K562 (cell line): ENCODE results near the gene NOL4L. TPM values are rescaled to one million over a fixed set of nuclear protein-coding genes. Genes with fewer than 3 reads are reported as not detected.

Experiments used
- ATAC-seq: fragments of 200-7000 bp; cut with Tn5 transposase; 3 replicates; pipeline ENCODE4 v1.9.1; 2020; ENCODE audit warnings: moderate library complexity
- BruUV-seq: library from RNA; stranded (reverse); fragments of 400-500 nt; replicated peaks from 2 replicates; lab custom pipeline; 2021; lab: Mats Ljungman, UMichigan
- CTCF ChIA-PET: fragments of 300-600 bp; formaldehyde crosslinking; extraction: SDS; loops from one replicate; lab custom pipeline; 2021; ENCODE audit warnings: low intra/inter-chr PET ratio; lab: Yijun Ruan, JAX
- POLR2A ChIA-PET: fragments of 300-600, 350-650 bp; sonication (Branson Sonifier 250); formaldehyde crosslinking; extraction: SDS; loops from one replicate; lab custom pipeline; 2021; ENCODE audit warnings: antibody characterized with exemption, inconsistent platforms; lab: Yijun Ruan, JAX
- DNase-seq, 4 experiments: peaks; one replicate each; pipeline versions ENCODE4 v3.0.0 to v3.0.0-alpha.2; 2011 to 2018; ENCODE audit warnings: low spot score in 3 of 4, mixed read lengths in 3 of 4; ENCODE audit errors: extremely low read depth in 1 of 4
- FAIRE-seq: peaks from 2 replicates; lab custom pipeline; 2011; peaks lifted over from hg19 to GRCh38; lab: Jason Lieb, UNC
- H2AFZ ChIP-seq: 2 replicates; pipeline ENCODE4 v1.6.0; 2011; ENCODE audit warnings: low read depth, low read length, control low read depth, inconsistent platforms
- H3K27ac ChIP-seq: fragments of 200-600 bp; 3 replicates; pipeline ENCODE4 v1.8.0; 2011; ENCODE audit warnings: low read depth, mild to moderate bottlenecking, control low read depth, inconsistent platforms, low read length, moderate library complexity, mixed read lengths; ENCODE audit errors: extremely low read depth
- H3K27me3 ChIP-seq, 2 experiments: fragments of 300-600 bp in 1 of 2; 2 replicates in 1 of 2; 3 replicates in 1 of 2; pipeline versions ENCODE4 v1.6.0 to v1.8.0; 2011; ENCODE audit warnings: inconsistent platforms in 2 of 2, low read length in 2 of 2, mild to moderate bottlenecking in 1 of 2, mixed read lengths in 1 of 2, moderate library complexity in 1 of 2; ENCODE audit not compliant: control insufficient read depth in 2 of 2, insufficient read depth in 2 of 2
- H3K36me3 ChIP-seq: fragments of 300-600 bp; 3 replicates; pipeline ENCODE4 v1.8.0; 2011; ENCODE audit warnings: mild to moderate bottlenecking, low read length, inconsistent platforms; ENCODE audit not compliant: control insufficient read depth, insufficient read depth
- H3K4me1 ChIP-seq, 2 experiments: fragments of 200-600 bp in 1 of 2; replicated peaks in 1 of 2; 2 replicates in 1 of 2; 3 replicates in 1 of 2; pipeline versions ENCODE4 v1.5.1 to v1.8.0; 2011; ENCODE audit warnings: inconsistent platforms in 2 of 2, low read length in 2 of 2, mild to moderate bottlenecking in 1 of 2, mixed read lengths in 1 of 2, moderate library complexity in 1 of 2; ENCODE audit not compliant: control insufficient read depth in 2 of 2, insufficient read depth in 2 of 2
- H3K4me2 ChIP-seq: 2 replicates; pipeline ENCODE4 v1.6.1; 2011; ENCODE audit warnings: low read length, control low read depth, inconsistent platforms, mixed read lengths; ENCODE audit not compliant: insufficient read depth
- H3K4me3 ChIP-seq: fragments of 200-600 bp; sonication (generic), shearing (Covaris generic); 2 replicates; pipeline ENCODE4 v1.5.1; 2016; ENCODE audit warnings: control low read depth, inconsistent platforms
- H3K79me2 ChIP-seq: fragments of 200-600 bp; 3 replicates; pipeline ENCODE4 v1.8.0; 2011; ENCODE audit warnings: low read length, inconsistent platforms; ENCODE audit not compliant: control insufficient read depth, insufficient read depth
- H3K9ac ChIP-seq, 2 experiments: 2 replicates each; pipeline versions ENCODE4 v1.6.0 to v1.6.1; 2011; ENCODE audit warnings: low read depth in 2 of 2, low read length in 2 of 2, control low read depth in 1 of 2, inconsistent platforms in 1 of 2, mild to moderate bottlenecking in 1 of 2, mixed read lengths in 1 of 2; ENCODE audit not compliant: insufficient read depth in 1 of 2
- H3K9me1 ChIP-seq: one replicate; pipeline ENCODE4 v1.6.0; 2011; ENCODE audit warnings: inconsistent platforms, mild to moderate bottlenecking, low read length, moderate library complexity; ENCODE audit not compliant: control insufficient read depth, insufficient read depth
- H3K9me3 ChIP-seq: replicated peaks from 2 replicates; pipeline ENCODE4 v1.5.1; 2011; ENCODE audit warnings: low read depth, low read length, inconsistent platforms; ENCODE audit not compliant: control insufficient read depth, insufficient read depth
- H4K20me1 ChIP-seq: replicated peaks from 2 replicates; pipeline ENCODE4 v1.6.1; 2011; ENCODE audit warnings: low read length, inconsistent platforms, mixed read lengths; ENCODE audit not compliant: control insufficient read depth, insufficient read depth
- ELK1 ChIP-seq: sonication (generic); formaldehyde crosslinking; IDR thresholded peaks from 2 replicates; pipeline ENCODE4 v1.8.1; 2022; ENCODE audit warnings: missing genetic modification reagents
- ESRRA ChIP-seq: fragments of 450-650 bp; IDR thresholded peaks from 2 replicates; pipeline ENCODE4 v1.6.1; 2014; ENCODE audit warnings: low read depth, mild to moderate bottlenecking, moderate library complexity, borderline replicate concordance
- HCFC1 ChIP-seq: IDR thresholded peaks from 2 replicates; pipeline ENCODE4 v1.6.1; 2012; ENCODE audit warnings: low read depth, low read length, improper control_type of control experiment
- MGA ChIP-seq: fragments of 450-650 bp; IDR thresholded peaks from 2 replicates; pipeline ENCODE4 v1.6.1; 2016; ENCODE audit warnings: mild to moderate bottlenecking, moderate library complexity
- MTA2 ChIP-seq: fragments of 450-650 bp; IDR thresholded peaks from 2 replicates; pipeline ENCODE4 v1.6.1; 2016; ENCODE audit warnings: low read depth
- NR0B1 ChIP-seq: fragments of 450-650 bp; IDR thresholded peaks from one replicate; pipeline ENCODE4 v1.6.1; 2018; ENCODE audit warnings: mild to moderate bottlenecking, moderate library complexity; ENCODE audit not compliant: partially characterized antibody
- WGBS: fragments of 100-300 bp; shearing (Covaris generic); methylation state at CpG from one replicate; pipeline ENCODE4 v1.1.6; 2016; ENCODE audit warnings: low coverage, mixed read lengths; ENCODE audit not compliant: insufficient coverage; ENCODE audit errors: missing lambda C conversion rate; 5-methylcytosine and 5-hydroxymethylcytosine counted together
- in situ Hi-C: fragments of 300-500 bp; cut with MboI; formaldehyde crosslinking; loops from 4 replicates; pipeline ENCODE4 v1.15.0; 2018; ENCODE audit warnings: inconsistent platforms, mixed read lengths
- intact Hi-C: fragments of 100-400 bp; cut with micrococcal nuclease; formaldehyde crosslinking; loops from 2 replicates; pipeline ENCODE4 v1.14.2; 2022
- polyA plus RNA-seq, 8 experiments: library from polyadenylated mRNA; depleted of rRNA in 4 of 8; stranded (reverse) in 5 of 8; unstranded in 3 of 8; fragments of >200 nt; fragmentation: Nextera tagmentation in 2 of 8; fragmentation: Illumina TruSeq in 1 of 8; extraction: Ambion mirVana in 2 of 8; extraction: Trizol in 1 of 8; gene quantifications; 2 replicates each; pipeline versions ENCODE4 v1.2.1 to v1.2.3, GENCODE V29; 2011 to 2014; ENCODE audit warnings: inconsistent platforms in 1 of 8, missing spikeins in 1 of 8
- total RNA-seq, 7 experiments: library from RNA; depleted of rRNA in 6 of 7; stranded (reverse); fragments of >200 nt in 6 of 7; fragmentation: Illumina TruSeq in 2 of 7; extraction: Trizol in 2 of 7; gene quantifications; 2 replicates each; pipeline versions ENCODE4 v1.2.1 to v1.2.3, GENCODE V29; 2011 to 2021; ENCODE audit warnings: low replicate concordance in 1 of 7

NOL4L gene
- total and polyA plus RNA-seq, 9 of the 15 experiments (the other 6 are each of a cell fraction or from before 2014, with no cell fraction given) = 5.1 to 36.2 (median 13.6) TPM

GRCh38 chr20:32476684-32477593 is 108.2 kb downstream of the NOL4L start:
- Histone ChIP-seq H3K9ac (peak overlapping the region in 1 of 2 experiments; percentile 91; a peak in 3 of 4 replicates), H3K9me1 (no peaks in the 10 kb centered on the region), H3K36me3 (peaks cover 31% of the 10 kb centered on the region; the same call in 2 of the 3 replicates), H2AFZ (no peak overlapping the region), H3K9me3 (no peaks in the 10 kb centered on the region), H4K20me1 (no peaks in the 10 kb centered on the region), H3K4me2 (no peak overlapping the region; the same call in 1 of the 2 replicates), H3K4me1 (peaks cover 52 to 78% of the 10 kb centered on the region in 2 experiments), H3K79me2 (peaks cover 75% of the 10 kb centered on the region), H3K27ac (peak overlapping the region; percentile 41; the same call in 2 of the 3 replicates), H3K27me3 (no peaks in the 10 kb centered on the region), H3K4me3 (no peak overlapping the region)
- 80% methylated on average over 22 of the region's 22 CpGs for WGBS
- ATAC-seq = no peak
- peak; percentile 69 for FAIRE-seq
- no TSS peak for BruUV-seq
- ChIA-PET CTCF (no interaction called here), POLR2A (interaction anchor here (0.6 to 1.1 kb wide), 2 partner anchors 37 to 596 kb away, joined by 3 read pairs; no protein-coding TSS in a partner anchor)
- in situ Hi-C loops = no loop called here
- intact Hi-C loops = no loop called here
- DNase-seq = no peak
- TF ChIP-seq ESRRA = peak; percentile 80; the same call in 1 of the 2 replicates
- TF ChIP-seq HCFC1 = no peak
- no peak for TF ChIP-seq MGA
- no peak for TF ChIP-seq MTA2
- no peak for TF ChIP-seq NR0B1
- no peak for TF ChIP-seq ELK1
